SW480 (cell line): ENCODE data around the gene UACA.

Source experiments
- DNase-seq: peaks from one replicate; pipeline ENCODE4 v3.0.0-alpha.2; 2016; ENCODE audit warnings: low spot score

The UACA gene

GRCh38 chr15:70783041-70783440 is 19.7 kb upstream of the UACA start:
- no peak for DNase-seq

GRCh38 chr15:70781236-70781635 is 17.9 kb upstream of the UACA start:
- DNase-seq: peak; percentile 65

DNA sequence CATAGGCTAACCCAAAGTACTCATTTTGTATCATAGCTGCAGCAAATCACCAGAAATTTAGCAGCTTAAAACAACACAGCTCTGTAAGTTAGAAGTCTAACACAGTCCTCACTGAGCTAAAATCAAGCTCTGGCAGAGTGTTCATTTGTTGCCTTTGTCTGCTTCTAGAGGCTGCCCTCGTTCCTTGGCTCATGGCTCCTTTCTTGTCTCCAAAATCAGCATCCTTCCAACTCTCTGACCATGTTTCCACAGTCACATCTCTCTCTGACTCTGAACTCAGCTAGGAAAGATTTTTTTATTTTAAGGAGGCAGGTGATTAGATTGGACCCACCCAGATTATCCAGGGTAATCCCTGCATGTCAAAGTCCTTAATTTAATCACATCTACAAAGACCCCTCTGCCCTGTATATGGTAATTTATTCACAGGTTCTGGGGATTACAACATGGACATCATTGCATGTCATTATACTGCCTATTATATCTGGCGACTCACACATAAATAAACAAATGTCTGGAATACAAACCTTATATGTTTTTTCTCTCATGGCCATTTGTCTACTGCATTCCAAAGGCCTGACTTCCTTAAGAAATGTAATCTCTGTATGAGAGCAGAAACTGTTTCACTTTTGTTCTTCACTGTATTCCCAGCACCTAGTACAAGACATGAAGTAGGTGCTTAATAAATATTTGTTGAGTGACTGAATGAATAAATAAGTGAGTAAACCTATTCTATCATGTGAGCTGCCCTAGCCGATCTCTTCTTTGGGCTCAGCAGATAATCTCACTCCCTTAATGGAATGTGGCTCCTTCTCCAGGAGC is 15.1 kb upstream of the UACA start:
- DNase-seq: peak; percentile 8

GRCh38 chr15:70777170-70777926 is 14.0 kb upstream of the UACA start:
- no peak for DNase-seq

DNA sequence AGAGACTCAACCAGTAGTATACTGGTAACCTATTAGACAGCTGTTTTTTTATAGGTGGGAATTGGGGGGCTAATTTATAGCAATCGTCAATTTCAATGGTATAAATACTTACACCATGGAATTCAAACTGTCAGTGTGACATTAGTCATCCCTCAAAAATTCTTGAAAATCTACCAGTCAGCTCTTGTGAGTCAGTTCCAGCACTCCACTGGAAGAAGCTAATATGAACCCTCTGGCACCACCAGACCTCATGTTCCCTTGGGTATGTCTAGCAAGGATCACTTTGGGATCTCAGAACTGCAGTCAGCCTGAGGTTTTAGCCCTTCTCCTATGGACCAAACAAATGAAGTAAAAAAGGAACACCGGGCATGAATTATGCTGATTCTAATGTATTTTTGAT is 11.8 kb upstream of the UACA start:
- no peak for DNase-seq

GRCh38 chr15:70772402-70772801 is 9.0 kb upstream of the UACA start:
- no peak for DNase-seq

DNA sequence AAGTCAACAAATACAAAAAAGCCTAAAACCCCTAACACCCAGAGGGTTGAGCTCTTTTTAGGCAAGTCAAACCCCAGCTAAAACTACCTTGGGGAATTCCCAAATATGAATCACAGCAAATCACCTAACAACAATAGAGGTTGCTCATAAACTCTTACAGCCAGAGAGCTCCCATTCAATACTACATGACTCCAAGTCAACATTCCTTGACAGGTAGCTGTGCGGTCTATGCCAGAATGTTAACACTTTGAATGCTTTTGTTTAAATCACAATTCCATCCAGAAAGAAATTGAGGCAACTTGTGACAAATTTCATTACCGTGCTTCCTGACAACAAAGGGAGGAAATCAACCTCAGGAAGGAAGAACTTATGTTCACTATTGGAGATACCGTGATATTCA is 7.5 kb upstream of the UACA start:
- no peak for DNase-seq

GRCh38 chr15:70768257-70768883 is 5.0 kb upstream of the UACA start:
- DNase-seq: no peak

GRCh38 chr15:70767667-70768066 is 4.3 kb upstream of the UACA start:
- DNase-seq: no peak

DNA sequence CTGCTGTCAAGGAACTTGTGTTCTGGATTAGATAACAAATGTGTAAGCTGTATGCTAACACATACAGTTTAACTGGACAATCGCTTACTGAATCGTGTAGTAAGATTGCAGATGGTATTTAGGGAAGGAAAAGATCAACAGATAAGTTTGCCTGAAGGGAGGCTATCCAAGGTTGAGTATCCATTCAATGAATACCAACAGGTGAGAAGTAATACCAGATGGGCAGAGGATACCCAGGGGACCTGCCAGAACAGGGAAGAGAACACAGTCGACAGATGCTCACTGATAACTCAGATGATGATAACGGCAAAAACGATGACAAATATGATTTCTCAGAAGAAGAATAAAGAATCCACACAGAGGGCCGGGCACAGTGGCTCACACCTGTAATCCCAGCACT is 3.2 kb upstream of the UACA start:
- DNase-seq: no peak

GRCh38 chr15:70765504-70766281 is 2.3 kb upstream of the UACA start:
- no peak for DNase-seq

DNA sequence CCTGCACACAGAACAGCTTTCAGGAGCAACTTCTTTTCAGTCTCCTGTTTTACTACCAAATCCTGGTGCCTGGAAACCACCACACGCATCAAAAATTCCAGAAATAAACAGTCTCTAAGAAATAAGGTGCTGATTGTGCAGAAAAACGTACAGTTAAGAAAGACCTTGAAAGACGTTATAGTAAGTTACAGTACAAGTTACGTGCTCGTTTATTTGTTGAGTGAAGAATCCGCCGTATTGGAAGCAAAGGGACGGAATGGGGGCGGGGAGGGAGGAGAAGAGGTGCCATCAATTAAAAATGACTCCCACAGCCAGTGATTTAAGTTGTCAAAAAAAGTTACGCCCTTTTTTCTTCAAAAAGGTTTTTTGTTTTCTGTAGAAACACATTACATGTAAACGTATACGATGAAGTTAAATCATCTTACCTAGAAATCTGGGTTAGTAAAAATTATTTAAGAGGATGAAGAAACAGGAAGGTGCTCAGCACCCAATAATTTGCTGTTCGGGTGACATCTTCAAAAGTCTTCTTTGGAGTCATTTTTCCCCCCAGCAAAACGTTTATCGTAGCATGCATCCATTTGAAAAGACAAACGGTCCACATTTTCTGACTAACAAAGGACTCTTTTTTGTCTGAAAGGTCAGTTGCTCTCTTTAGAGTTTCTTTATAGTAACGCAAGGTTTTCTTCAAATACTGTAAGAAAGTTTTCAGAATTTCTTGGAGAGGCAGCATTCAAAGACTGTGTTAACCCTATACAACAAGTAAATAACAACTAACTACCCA is 782 bp upstream of the UACA start:
- no peak for DNase-seq

GRCh38 chr15:70762469-70763119 is 764 bp downstream of the UACA start:
- DNase-seq: peak; percentile 46

GRCh38 chr15:70761931-70762468 is 1.4 kb downstream of the UACA start:
- DNase-seq: peak; percentile 13

DNA sequence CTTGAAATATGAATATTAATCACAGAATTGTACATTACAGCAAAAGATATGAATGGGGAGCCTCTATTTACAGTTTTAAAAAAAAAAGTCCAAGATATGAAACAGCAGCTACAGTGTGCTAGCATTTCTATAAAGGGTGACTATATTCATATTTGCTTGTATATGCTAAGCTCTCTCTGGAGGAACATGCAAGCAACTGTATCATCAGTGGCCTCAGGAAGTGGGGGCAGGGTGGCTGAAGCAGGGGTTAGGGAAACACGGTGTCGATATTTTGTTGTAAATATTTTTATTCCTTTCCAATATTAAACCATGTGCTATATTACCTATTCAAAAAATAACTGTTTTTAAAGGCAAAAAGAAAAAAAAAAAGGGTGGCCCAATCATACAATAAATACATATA is 2.3 kb downstream of the UACA start:
- no peak for DNase-seq

- no peak for DNase-seq
Observed at GRCh38 chr15:70758790-70759462, 4.4 kb downstream of the UACA start.

GRCh38 chr15:70757627-70758026 is 5.7 kb downstream of the UACA start:
- no peak for DNase-seq

- DNase-seq: no peak
Observed at GRCh38 chr15:70754862-70755261, 8.5 kb downstream of the UACA start.

DNA sequence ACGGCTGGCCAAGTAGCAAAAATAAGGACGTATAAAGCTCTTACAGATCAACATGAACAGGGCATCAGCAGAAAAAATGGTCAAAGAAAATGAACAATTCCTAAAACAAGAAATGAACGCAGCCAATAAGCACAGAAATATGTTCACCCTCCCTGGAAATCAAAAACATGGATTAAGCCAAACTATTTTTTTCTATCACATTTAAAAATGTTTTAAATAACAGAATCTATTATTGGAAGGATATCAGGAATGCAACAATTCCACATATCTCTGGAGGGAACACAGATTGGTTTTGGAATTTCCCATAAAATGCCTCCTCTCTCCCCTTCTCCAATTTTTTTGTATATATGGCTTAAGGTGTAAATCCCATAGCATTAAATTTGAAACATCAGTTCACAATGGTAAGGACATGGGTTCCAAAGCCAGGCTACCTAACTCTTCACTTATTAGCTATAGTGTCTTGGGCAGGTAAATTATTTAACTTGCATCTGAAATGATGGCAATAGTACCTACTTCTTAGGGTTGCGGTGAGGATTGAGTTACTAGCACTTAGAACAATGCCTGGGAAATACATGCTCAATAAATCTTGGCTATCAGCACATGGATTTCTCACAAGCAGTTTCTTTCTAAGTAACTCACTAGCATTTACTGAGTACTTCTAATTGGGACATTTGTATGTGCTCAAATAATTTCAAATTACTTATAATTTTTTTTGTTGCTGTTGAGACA is 10.1 kb downstream of the UACA start:
- DNase-seq: no peak
